Spleen (tissue), 11 donors: ENCODE results near the gene ANXA5. TPM values are rescaled to one million over a fixed set of nuclear protein-coding genes. Genes with fewer than 3 reads are reported as not detected.

Experiments used
- DNase-seq: peaks from one replicate; pipeline ENCODE4 v3.0.0-alpha.2; 2020
- H3K27ac ChIP-seq, 8 donors: fragments of 200-600 bp; sonication (generic) in 7 of 8; 1 replicate in 4 of 8; 2 replicates in 4 of 8; pipeline versions ENCODE4 v1.5.0 to v1.8.0; 2016 to 2021; ENCODE audit warnings: inconsistent platforms in 4 of 8, mild to moderate bottlenecking in 4 of 8, moderate library complexity in 1 of 8
- H3K27me3 ChIP-seq, 7 donors: fragments of 200-600 bp; sonication (generic) in 6 of 7; replicated peaks in 1 of 7; 1 replicate in 4 of 7; 2 replicates in 3 of 7; pipeline versions ENCODE4 v1.5.0 to v1.8.0; 2016 to 2021; ENCODE audit warnings: inconsistent platforms in 3 of 7, mild to moderate bottlenecking in 1 of 7
- H3K36me3 ChIP-seq, 6 donors: fragments of 200-600 bp; sonication (generic) in 5 of 6; 1 replicate in 4 of 6; 2 replicates in 2 of 6; pipeline versions ENCODE4 v1.5.0 to v1.8.0; 2016 to 2021; ENCODE audit warnings: inconsistent platforms in 2 of 6
- H3K4me1 ChIP-seq, 6 donors: fragments of 200-600 bp; sonication (generic) in 5 of 6; 1 replicate in 3 of 6; 2 replicates in 3 of 6; pipeline versions ENCODE4 v1.5.0 to v1.8.0; 2016 to 2021; ENCODE audit warnings: inconsistent platforms in 3 of 6
- H3K4me3 ChIP-seq, 8 donors: fragments of 200-600 bp; sonication (generic) in 7 of 8; 1 replicate in 4 of 8; 2 replicates in 4 of 8; pipeline versions ENCODE4 v1.5.0 to v1.8.0; 2016 to 2021; ENCODE audit warnings: inconsistent platforms in 4 of 8, mild to moderate bottlenecking in 4 of 8, moderate library complexity in 2 of 8
- H3K9me3 ChIP-seq, 8 donors: fragments of 200-600 bp; sonication (generic) in 7 of 8; 1 replicate in 4 of 8; 2 replicates in 4 of 8; pipeline versions ENCODE4 v1.5.0 to v1.8.0; 2016 to 2021; ENCODE audit warnings: inconsistent platforms in 4 of 8
- POLR2A ChIP-seq, 3 donors: fragments of 450-650 bp; IDR thresholded peaks; one replicate each; pipeline ENCODE4 v1.5.1; 2017; ENCODE audit warnings: antibody characterized with exemption in 3 of 3, mild to moderate bottlenecking in 1 of 3
- POLR2AphosphoS5 ChIP-seq, 3 donors: sonication (generic); formaldehyde crosslinking; IDR thresholded peaks; one replicate each; pipeline ENCODE4 v1.5.1; 2017; ENCODE audit warnings: antibody characterized with exemption in 3 of 3
- WGBS, 5 donors: extraction: QIAGEN DNeasy Blood & Tissue Kit in 3 of 5; methylation state at CpG; one replicate each; pipeline versions ENCODE4 v1.1.5 to v1.1.7; 2013 to 2018; 5-methylcytosine and 5-hydroxymethylcytosine counted together
- intact Hi-C: fragments of 100-400 bp; cut with DNase I; formaldehyde crosslinking; loops from one replicate; pipeline ENCODE4 v1.15.0; 2023; ENCODE audit warnings: low total_unique reads
- polyA plus RNA-seq, 3 donors: library from polyadenylated mRNA; stranded (reverse); fragments of 200-250 nt; gene quantifications; one replicate each; pipeline ENCODE4 v1.2.1, GENCODE V29; 2013
- total RNA-seq, 7 donors: library from RNA; depleted of rRNA in 3 of 7; stranded (reverse); fragments of >200 nt in 3 of 7; fragmentation: NEBNext Ultra II Directional in 4 of 7; extraction: Animal tissue kit (Norgen Biotek cat#: 25700) in 4 of 7; gene quantifications; one replicate each; pipeline versions ENCODE4 v1.1.0 to v1.2.1, GENCODE V29; 2016 to 2021
- TF ChIP-seq, protein P1 (sequence below), 11 experiments: fragments of 200-600 bp in 7 of 11; fragments of 450-650 bp in 4 of 11; sonication (generic) in 4 of 11; IDR thresholded peaks in 8 of 11; conservative IDR thresholded peaks in 3 of 11; 1 replicate in 7 of 11; 2 replicates in 4 of 11; pipeline versions ENCODE4 v1.4.0 to v1.8.0; 2016 to 2021; ENCODE audit warnings: antibody characterized with exemption in 11 of 11, inconsistent platforms in 4 of 11, mild to moderate bottlenecking in 1 of 11
- donor health status: healthy with polysubstance abuse.
- donor health status: DM: no; HTN: no; CAD: no; lungs with moderate emphysema.
- donor health status: DM: no; HTN: no; CAD: no.
- donor health status: Bipolar disorder and iron deficiency.
- donor health status: healthy.
- donor health status: DM: no; HTN: no; CAD: no.
- donor health status: DM: yes; HTN: yes; CAD: no.

ANXA5 gene
- total and polyA plus RNA-seq, 10 donors, result 118 to 269 (median 218) TPM

DNA sequence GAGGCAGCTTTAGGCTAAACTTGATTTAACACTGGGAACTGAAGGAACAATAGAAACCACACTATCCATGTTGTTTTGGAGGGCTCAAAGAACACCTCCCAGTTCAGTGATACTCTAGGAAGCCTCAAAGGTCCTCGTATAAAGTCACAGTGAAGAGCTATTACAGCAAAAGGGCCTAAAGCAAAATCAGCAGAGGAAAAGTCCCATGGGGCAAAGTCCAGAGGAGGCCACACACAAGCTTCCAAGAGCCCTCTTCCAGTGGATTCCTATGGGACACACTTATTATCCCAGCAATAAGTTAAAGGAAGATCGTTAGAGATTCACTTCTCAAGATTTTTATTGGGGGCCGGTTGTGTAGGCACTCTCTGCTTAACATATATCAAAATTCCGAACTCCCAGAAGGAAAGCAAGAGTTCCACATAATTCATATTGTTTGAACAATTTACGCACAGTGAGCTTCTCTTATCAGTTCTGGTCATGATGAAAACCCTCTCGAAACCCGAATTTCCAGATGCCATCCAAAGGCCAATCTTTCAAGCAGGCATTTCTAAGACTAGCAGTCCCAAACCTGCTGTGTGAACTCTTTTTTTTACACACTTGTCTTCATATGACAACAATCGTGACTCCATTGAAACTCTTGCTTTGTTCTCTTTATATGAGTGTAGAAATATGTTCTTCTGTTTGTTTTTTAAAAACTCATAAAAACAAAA is 53.7 kb downstream of the ANXA5 start:
- intact Hi-C loops, result no loop called here
- no peaks in the 10 kb centered on the region for H3K36me3 ChIP-seq
- no peak overlapping the region for H3K4me3 ChIP-seq
- no peak for DNase-seq
- WGBS, 5 donors, result 80 to 89% (median 86%) methylated on average over 8 of the region's 8 CpGs
- H3K9me3 ChIP-seq, result no peaks in the 10 kb centered on the region
- TF ChIP-seq, protein P1, sequence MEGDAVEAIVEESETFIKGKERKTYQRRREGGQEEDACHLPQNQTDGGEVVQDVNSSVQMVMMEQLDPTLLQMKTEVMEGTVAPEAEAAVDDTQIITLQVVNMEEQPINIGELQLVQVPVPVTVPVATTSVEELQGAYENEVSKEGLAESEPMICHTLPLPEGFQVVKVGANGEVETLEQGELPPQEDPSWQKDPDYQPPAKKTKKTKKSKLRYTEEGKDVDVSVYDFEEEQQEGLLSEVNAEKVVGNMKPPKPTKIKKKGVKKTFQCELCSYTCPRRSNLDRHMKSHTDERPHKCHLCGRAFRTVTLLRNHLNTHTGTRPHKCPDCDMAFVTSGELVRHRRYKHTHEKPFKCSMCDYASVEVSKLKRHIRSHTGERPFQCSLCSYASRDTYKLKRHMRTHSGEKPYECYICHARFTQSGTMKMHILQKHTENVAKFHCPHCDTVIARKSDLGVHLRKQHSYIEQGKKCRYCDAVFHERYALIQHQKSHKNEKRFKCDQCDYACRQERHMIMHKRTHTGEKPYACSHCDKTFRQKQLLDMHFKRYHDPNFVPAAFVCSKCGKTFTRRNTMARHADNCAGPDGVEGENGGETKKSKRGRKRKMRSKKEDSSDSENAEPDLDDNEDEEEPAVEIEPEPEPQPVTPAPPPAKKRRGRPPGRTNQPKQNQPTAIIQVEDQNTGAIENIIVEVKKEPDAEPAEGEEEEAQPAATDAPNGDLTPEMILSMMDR (IDR thresholded peaks at IDR 0.05 in 8 of 11, conservative IDR thresholded peaks at IDR 0.05 in 3 of 11), result no peak
- TF ChIP-seq POLR2AphosphoS5 (IDR thresholded peaks at IDR 0.05), result no peak
- TF ChIP-seq POLR2A (IDR thresholded peaks at IDR 0.05), result no peak
- H3K4me1 ChIP-seq, result no peaks in the 10 kb centered on the region
- H3K27ac ChIP-seq, result no peak overlapping the region
- H3K27me3 ChIP-seq, result no peaks in the 10 kb centered on the region

DNA sequence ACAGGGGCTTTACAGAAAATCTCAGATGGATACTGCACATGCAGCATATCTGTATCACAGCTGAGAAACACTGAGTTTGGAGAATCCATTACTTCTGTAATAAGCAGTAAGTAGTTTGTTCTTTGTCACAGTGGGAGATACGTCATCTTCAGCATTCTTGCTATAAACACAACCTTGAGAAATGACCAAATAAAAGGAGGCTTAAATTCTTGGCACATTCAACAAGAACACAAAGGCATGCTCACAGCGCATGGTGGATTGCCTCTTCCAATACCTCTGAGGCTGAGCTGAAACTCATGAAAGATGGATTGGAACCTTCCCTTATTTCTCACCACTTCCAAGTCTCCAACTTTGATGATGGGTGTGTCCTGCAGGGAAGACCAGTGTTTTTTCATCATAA is 54.5 kb downstream of the ANXA5 start:
- no peak overlapping the region for H3K4me3 ChIP-seq
- H3K9me3 ChIP-seq, result no peaks in the 10 kb centered on the region
- H3K4me1 ChIP-seq, result no peaks in the 10 kb centered on the region
- no peak for TF ChIP-seq POLR2A (IDR thresholded peaks at IDR 0.05)
- TF ChIP-seq, protein P1 (IDR thresholded peaks at IDR 0.05 in 8 of 11, conservative IDR thresholded peaks at IDR 0.05 in 3 of 11), result no peak
- TF ChIP-seq POLR2AphosphoS5 (IDR thresholded peaks at IDR 0.05), result no peak
- WGBS, 5 donors, result 84 to 94% (median 90%) methylated on average over 2 of the region's 2 CpGs
- DNase-seq, result no peak
- no peak overlapping the region for H3K27ac ChIP-seq
- intact Hi-C loops, result no loop called here
- H3K27me3 ChIP-seq, result no peaks in the 10 kb centered on the region
- no peaks in the 10 kb centered on the region for H3K36me3 ChIP-seq

DNA sequence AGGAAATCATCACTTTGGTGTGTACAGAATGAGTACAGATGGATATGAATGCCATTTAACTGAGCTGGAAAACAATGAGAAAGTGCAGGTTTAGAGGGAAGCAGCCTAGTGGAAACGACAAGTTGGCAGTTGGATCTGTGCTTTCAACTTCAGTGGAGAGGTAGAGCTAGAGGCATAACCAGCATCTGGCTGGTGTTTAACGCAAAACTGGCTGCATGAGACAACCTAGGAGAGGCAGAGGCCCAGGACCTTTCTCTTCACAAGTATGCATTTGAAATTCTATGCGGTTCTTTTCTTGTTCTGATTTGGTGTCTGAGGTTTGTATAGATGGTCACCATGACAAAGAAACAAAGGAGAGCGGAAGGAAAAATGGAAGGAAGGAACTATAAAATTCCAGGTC is 63.1 kb downstream of the ANXA5 start:
- 70 to 81% (median 73%) methylated on average over 4 of the region's 4 CpGs for WGBS, 5 donors
- no peaks in the 10 kb centered on the region for H3K36me3 ChIP-seq
- no peaks in the 10 kb centered on the region for H3K9me3 ChIP-seq
- DNase-seq, result no peak
- H3K4me1 ChIP-seq, result no peaks in the 10 kb centered on the region
- TF ChIP-seq POLR2AphosphoS5 (IDR thresholded peaks at IDR 0.05), result no peak
- TF ChIP-seq POLR2A (IDR thresholded peaks at IDR 0.05), result no peak
- TF ChIP-seq, protein P1 (IDR thresholded peaks at IDR 0.05 in 8 of 11, conservative IDR thresholded peaks at IDR 0.05 in 3 of 11), result no peak
- no peak overlapping the region for H3K4me3 ChIP-seq
- no peaks in the 10 kb centered on the region for H3K27me3 ChIP-seq
- H3K27ac ChIP-seq, result no peak overlapping the region
- intact Hi-C loops, result no loop called here

DNA sequence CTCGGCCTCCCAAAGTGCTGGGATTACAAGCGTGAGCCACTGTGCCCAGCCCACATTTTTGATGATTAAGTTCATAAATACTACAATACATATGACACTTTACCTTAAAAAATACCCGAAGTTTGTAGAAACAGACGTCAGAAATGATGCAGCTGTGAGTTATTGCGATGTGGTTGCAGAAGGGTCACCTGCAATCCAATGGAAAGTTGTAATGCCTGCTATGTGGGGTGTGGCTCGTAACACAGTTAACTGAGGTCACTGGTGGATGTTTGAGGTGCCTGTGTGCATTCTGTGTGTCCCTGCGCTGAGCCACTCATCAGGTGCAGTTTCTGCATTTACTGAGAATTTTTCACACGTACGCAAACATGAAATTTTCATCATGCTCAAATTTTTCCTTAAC is 64.1 kb downstream of the ANXA5 start:
- Histone ChIP-seq H3K36me3 (no peaks in the 10 kb centered on the region), H3K9me3 (no peaks in the 10 kb centered on the region), H3K27ac (no peak overlapping the region), H3K4me3 (no peak overlapping the region), H3K27me3 (no peaks in the 10 kb centered on the region), H3K4me1 (no peaks in the 10 kb centered on the region)
- DNase-seq, result no peak
- intact Hi-C loops, result no loop called here
- no peak for TF ChIP-seq POLR2AphosphoS5 (IDR thresholded peaks at IDR 0.05)
- TF ChIP-seq, protein P1 (IDR thresholded peaks at IDR 0.05 in 8 of 11, conservative IDR thresholded peaks at IDR 0.05 in 3 of 11), result no peak
- no peak for TF ChIP-seq POLR2A (IDR thresholded peaks at IDR 0.05)
- 86 to 92% (median 91%) methylated on average over 9 of the region's 9 CpGs for WGBS, 5 donors

Other genes starting within 250 kb of the ANXA5 start
- 1 to 10 TPM in 1 of 7 donors, under 1 TPM in 2, not detected in 4; 0.32 to 1.5 (median 0.52) TPM for gene SMIM43, start 68.2 kb upstream of the ANXA5 start, total RNA-seq
- under 1 TPM; 0.13 to 0.35 (median 0.29) TPM for gene SMIM43, start 68.2 kb upstream of the ANXA5 start, polyA plus RNA-seq
- gene EXOSC9, start 104.3 kb upstream of the ANXA5 start, total RNA-seq, result 10 to 100 TPM; 20.6 to 41.5 (median 24.3) TPM
- 10 to 100 TPM; 21.2 to 26.3 (median 21.9) TPM for gene EXOSC9, start 104.3 kb upstream of the ANXA5 start, polyA plus RNA-seq
- 10 to 100 TPM in 1 of 7 donors, 1 to 10 TPM in 6; 2.3 to 10.9 (median 6.0) TPM for gene CCNA2, start 126.9 kb upstream of the ANXA5 start, total RNA-seq
- 1 to 10 TPM; 2.1 to 8.3 (median 5.8) TPM for gene CCNA2, start 126.9 kb upstream of the ANXA5 start, polyA plus RNA-seq
- 10 to 100 TPM; 10.8 to 19.7 (median 11.5) TPM for gene BBS7, start 173.5 kb upstream of the ANXA5 start, total RNA-seq
- gene BBS7, start 173.5 kb upstream of the ANXA5 start, polyA plus RNA-seq, result 1 to 10 TPM; 3.1 to 4.4 (median 4.3) TPM